ENCODE data around the gene SYTL3. TPM values are rescaled to one million over a fixed set of nuclear protein-coding genes. Genes with fewer than 3 reads are reported as not detected.

The SYTL3 gene
- total RNA-seq, 1 experiment from 2014 or later: 7.8 TPM

GRCh38 chr6:158780988-158781691 lies 131.3 kb downstream of the SYTL3 start:
- CTCF ChIA-PET: no interaction called here
- Histone ChIP-seq H4K20me1 (ENCODE audit: insufficient read depth) (peaks cover 82% of the 10 kb centered on the region), H3K4me1 (replicated peaks; ENCODE audit: insufficient read depth) (peaks cover 100% of the 10 kb centered on the region), H3K27me3 (ENCODE audit: insufficient read depth, low read depth) (no peaks in the 10 kb centered on the region), H3K9me3 (ENCODE audit: insufficient read depth, low read depth) (no peaks in the 10 kb centered on the region), H3K9me2 (ENCODE audit: insufficient read depth) (no peaks in the 10 kb centered on the region), H3K4me3 (no peak overlapping the region; the same call in 1 of the 2 replicates), H3K79me2 (ENCODE audit: low read depth) (peaks cover 100% of the 10 kb centered on the region), H3F3A (ENCODE audit: insufficient read depth, low read depth) (peaks cover 100% of the 10 kb centered on the region), H2AFZ (no peak overlapping the region), H3K36me3 (ENCODE audit: low read depth) (peaks cover 94% of the 10 kb centered on the region), H3K4me2 (peak overlapping the region; percentile 50), H3K27ac (peak overlapping the region; percentile 81)
- TF ChIP-seq EZH2 (IDR thresholded peaks at IDR 0.05; ENCODE audit: low read depth): no peak
- TF ChIP-seq, protein P1, sequence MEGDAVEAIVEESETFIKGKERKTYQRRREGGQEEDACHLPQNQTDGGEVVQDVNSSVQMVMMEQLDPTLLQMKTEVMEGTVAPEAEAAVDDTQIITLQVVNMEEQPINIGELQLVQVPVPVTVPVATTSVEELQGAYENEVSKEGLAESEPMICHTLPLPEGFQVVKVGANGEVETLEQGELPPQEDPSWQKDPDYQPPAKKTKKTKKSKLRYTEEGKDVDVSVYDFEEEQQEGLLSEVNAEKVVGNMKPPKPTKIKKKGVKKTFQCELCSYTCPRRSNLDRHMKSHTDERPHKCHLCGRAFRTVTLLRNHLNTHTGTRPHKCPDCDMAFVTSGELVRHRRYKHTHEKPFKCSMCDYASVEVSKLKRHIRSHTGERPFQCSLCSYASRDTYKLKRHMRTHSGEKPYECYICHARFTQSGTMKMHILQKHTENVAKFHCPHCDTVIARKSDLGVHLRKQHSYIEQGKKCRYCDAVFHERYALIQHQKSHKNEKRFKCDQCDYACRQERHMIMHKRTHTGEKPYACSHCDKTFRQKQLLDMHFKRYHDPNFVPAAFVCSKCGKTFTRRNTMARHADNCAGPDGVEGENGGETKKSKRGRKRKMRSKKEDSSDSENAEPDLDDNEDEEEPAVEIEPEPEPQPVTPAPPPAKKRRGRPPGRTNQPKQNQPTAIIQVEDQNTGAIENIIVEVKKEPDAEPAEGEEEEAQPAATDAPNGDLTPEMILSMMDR (conservative IDR thresholded peaks at IDR 0.05): no peak
- BruUV-seq (replicated peaks): no TSS peak
- POLR2A ChIA-PET (ENCODE audit: unreplicated experiment): interaction anchor here (0.6 kb wide), 3 partner anchors 209 to 631 kb away, joined by 3 to 10 read pairs (median 4); partner anchors contain the start of gene RSPH3
- intact Hi-C loops (cut with micrococcal nuclease; ENCODE audit: unreplicated experiment): loop anchor here (5.0 kb wide), 1 partner anchor 74 kb away; no protein-coding TSS in a partner anchor
- DNase-seq: peak; percentile 65 to 89

DNA sequence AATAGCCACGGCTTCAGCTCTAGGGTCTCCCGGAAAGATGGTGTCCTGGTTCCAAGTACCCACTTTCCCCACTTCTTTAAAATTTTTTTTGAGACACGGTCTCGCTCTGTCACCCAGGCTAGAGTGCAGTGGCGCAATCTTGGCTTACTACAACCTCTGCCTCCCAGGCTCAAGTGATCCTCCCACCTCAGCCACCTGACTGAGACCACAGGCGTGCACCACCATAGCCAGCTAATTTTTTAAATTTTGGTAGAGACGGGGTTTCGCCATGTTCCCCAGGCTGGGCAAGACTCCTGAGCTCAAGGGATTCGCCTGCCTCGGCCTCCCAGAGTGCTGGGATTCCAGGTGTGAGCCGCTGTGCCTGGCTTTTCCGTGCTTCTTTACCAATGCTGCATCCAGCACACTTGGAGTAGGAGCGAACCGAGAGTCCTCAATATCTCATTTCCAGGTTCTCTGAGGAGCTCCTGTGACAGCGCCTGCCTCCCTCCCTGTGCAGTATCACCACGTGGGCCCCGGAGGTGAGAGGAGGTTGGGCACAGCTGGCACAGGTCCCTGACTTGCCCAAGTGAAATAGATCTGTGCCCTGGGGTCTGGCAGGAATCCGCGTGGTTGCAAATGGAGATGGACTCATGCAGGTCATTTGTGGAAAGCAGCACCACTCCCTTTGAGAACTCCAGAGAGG lies 132.0 kb downstream of the SYTL3 start:
- intact Hi-C loops (cut with micrococcal nuclease; ENCODE audit: unreplicated experiment): loop anchor here (5.0 kb wide), 1 partner anchor 75 kb away; no protein-coding TSS in a partner anchor
- peak overlapping the region; percentile 7; the same call in 1 of the 2 replicates for H3K4me3 ChIP-seq
- no TSS peak for BruUV-seq (replicated peaks)
- H3K27me3 ChIP-seq (ENCODE audit: insufficient read depth, low read depth): no peaks in the 10 kb centered on the region
- peak in 1 of 2 experiments; percentile 29 for DNase-seq
- peak overlapping the region; percentile 50 for H3K4me2 ChIP-seq
- no peak for TF ChIP-seq EZH2 (IDR thresholded peaks at IDR 0.05; ENCODE audit: low read depth)
- TF ChIP-seq, protein P1 (conservative IDR thresholded peaks at IDR 0.05): no peak
- H3K79me2 ChIP-seq (ENCODE audit: low read depth): peaks cover 100% of the 10 kb centered on the region
- POLR2A ChIA-PET (ENCODE audit: unreplicated experiment): interaction anchor here (0.6 kb wide), 2 partner anchors 218 to 632 kb away, joined by 4 to 10 read pairs; partner anchors contain the start of gene RSPH3
- H3K36me3 ChIP-seq (ENCODE audit: low read depth): peaks cover 94% of the 10 kb centered on the region
- H3K9me3 ChIP-seq (ENCODE audit: insufficient read depth, low read depth): no peaks in the 10 kb centered on the region
- H4K20me1 ChIP-seq (ENCODE audit: insufficient read depth): peaks cover 84% of the 10 kb centered on the region
- peaks cover 100% of the 10 kb centered on the region for H3F3A ChIP-seq (ENCODE audit: insufficient read depth, low read depth)
- CTCF ChIA-PET: no interaction called here
- peak overlapping the region; percentile 81 for H3K27ac ChIP-seq
- no peaks in the 10 kb centered on the region; the same call in 1 of the 2 replicates for H3K9me2 ChIP-seq (ENCODE audit: insufficient read depth)
- peaks cover 100% of the 10 kb centered on the region for H3K4me1 ChIP-seq (replicated peaks; ENCODE audit: insufficient read depth)
- no peak overlapping the region for H2AFZ ChIP-seq

DNA sequence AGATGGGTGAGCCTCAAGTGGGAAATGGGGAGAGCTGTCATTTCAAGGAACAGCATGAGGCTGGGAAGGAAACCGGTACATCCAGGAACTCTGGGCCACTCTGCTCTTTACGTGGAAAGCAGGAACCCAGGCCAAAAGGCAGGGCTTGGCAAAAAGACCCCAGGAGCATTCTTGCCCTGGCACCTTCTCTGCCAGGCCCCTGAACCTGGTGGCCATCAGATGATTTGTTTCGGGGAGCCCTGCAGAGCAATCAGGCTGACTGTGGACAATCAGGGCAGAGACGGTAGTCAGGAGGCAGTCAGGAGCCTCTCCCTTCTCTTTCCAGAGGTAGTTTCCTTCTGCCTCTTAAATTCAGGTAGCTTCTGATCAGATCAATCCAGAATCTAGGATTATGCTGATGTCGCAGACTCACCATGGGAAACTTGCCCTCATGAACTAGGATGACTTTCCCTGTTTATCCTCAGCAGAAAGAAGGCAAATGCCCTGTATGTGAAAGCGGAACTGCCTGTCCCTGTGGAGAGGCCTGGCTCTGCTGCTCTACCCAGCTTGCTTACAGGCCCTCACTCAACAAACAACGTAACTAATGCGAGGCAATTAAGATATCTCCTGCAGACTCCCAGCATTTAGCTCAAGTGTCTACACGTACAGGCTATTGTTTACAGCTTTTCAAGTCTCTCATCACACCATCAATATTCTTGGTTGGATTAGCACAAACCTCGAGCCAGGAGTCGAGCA lies 132.7 kb downstream of the SYTL3 start:
- H3K79me2 ChIP-seq (ENCODE audit: low read depth): peaks cover 100% of the 10 kb centered on the region
- DNase-seq: no peak
- CTCF ChIA-PET: no interaction called here
- H3K9me3 ChIP-seq (ENCODE audit: insufficient read depth, low read depth): no peaks in the 10 kb centered on the region
- H3K4me2 ChIP-seq: peak overlapping the region; percentile 50
- H3K27ac ChIP-seq: peak overlapping the region; percentile 81
- no peaks in the 10 kb centered on the region; the same call in 1 of the 2 replicates for H3K9me2 ChIP-seq (ENCODE audit: insufficient read depth)
- intact Hi-C loops (cut with micrococcal nuclease; ENCODE audit: unreplicated experiment): loop anchor here (5.0 kb wide), 1 partner anchor 75 kb away; no protein-coding TSS in a partner anchor
- peaks cover 100% of the 10 kb centered on the region for H3K4me1 ChIP-seq (replicated peaks; ENCODE audit: insufficient read depth)
- no peak for TF ChIP-seq EZH2 (IDR thresholded peaks at IDR 0.05; ENCODE audit: low read depth)
- TF ChIP-seq, protein P1 (conservative IDR thresholded peaks at IDR 0.05): no peak
- H3K36me3 ChIP-seq (ENCODE audit: low read depth): peaks cover 94% of the 10 kb centered on the region
- no peak overlapping the region for H2AFZ ChIP-seq
- peaks cover 84% of the 10 kb centered on the region for H4K20me1 ChIP-seq (ENCODE audit: insufficient read depth)
- H3K4me3 ChIP-seq: no peak overlapping the region
- BruUV-seq (replicated peaks): no TSS peak
- peaks cover 100% of the 10 kb centered on the region for H3F3A ChIP-seq (ENCODE audit: insufficient read depth, low read depth)
- no peaks in the 10 kb centered on the region for H3K27me3 ChIP-seq (ENCODE audit: insufficient read depth, low read depth)
- POLR2A ChIA-PET (ENCODE audit: unreplicated experiment): no interaction called here
